ENCODE results near the gene STK38L.

DNA sequence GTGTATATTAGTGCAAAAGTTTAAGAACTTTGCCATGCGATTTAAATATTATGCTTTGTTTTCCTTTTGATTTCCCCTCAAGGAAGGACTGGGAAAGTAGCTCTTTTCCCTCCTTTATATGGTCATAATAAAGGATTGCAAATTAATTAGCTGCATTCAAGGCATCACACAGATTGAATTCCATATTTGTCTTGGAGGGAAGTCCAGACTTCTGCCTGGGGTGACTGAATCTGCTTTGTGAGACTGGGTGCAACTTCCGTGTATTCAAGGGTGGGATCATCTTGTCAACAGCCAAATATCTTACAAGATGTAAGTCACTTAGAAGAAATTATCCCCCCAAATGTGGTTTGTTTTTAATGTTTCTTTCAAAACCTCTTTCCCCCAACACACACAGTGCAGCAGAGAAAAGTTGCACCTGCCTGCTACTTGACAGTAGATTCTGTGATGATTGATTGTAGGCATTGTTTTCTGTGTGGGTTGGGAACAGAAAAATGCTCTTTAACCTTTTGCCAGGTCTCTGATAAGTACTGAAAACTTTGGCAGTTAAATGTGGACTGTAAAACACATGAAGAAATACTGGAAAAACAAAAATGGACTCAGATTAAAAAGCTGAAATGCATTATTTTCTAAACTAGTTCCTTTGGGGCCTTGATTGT, 28.4 kb downstream of the STK38L start:
- TF ChIP-seq, protein P1, sequence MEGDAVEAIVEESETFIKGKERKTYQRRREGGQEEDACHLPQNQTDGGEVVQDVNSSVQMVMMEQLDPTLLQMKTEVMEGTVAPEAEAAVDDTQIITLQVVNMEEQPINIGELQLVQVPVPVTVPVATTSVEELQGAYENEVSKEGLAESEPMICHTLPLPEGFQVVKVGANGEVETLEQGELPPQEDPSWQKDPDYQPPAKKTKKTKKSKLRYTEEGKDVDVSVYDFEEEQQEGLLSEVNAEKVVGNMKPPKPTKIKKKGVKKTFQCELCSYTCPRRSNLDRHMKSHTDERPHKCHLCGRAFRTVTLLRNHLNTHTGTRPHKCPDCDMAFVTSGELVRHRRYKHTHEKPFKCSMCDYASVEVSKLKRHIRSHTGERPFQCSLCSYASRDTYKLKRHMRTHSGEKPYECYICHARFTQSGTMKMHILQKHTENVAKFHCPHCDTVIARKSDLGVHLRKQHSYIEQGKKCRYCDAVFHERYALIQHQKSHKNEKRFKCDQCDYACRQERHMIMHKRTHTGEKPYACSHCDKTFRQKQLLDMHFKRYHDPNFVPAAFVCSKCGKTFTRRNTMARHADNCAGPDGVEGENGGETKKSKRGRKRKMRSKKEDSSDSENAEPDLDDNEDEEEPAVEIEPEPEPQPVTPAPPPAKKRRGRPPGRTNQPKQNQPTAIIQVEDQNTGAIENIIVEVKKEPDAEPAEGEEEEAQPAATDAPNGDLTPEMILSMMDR (IDR thresholded peaks at IDR 0.05; ENCODE audit: insufficient read depth, low read depth, low read length) = no peak
- TF ChIP-seq EZH2 (IDR thresholded peaks at IDR 0.05; ENCODE audit: insufficient read depth, low read length) = no peak

Measured in astrocyte (in vitro differentiated cells and primary cell).